Measurements from ENCODE around the gene CHIA. TPM values are rescaled to one million over a fixed set of nuclear protein-coding genes. Genes with fewer than 3 reads are reported as not detected.

CHIA gene
- total and polyA plus RNA-seq, 9 of the 15 experiments (the other 6 are each of a cell fraction or from before 2014, with no cell fraction given): not detected

- TF ChIP-seq TSHZ1 (CRISPR knock-in tag; IDR thresholded peaks at IDR 0.05) (no peak), ZNF589 (CRISPR knock-in tag; IDR thresholded peaks at IDR 0.05; ENCODE audit: low read depth) (no peak)
Measured at GRCh38 chr1:111294390-111294789, 3.7 kb downstream of the CHIA start (continued).

- FAIRE-seq (no peak), ATAC-seq (no peak), DNase-seq (ENCODE audit: extremely low read depth in 1 of 4, low spot score in 3 of 4) (no peak)
- no peak overlapping the region for H3K4me3 ChIP-seq
- intact Hi-C loops (cut with micrococcal nuclease): no loop called here
- H3K27ac ChIP-seq (ENCODE audit: extremely low read depth, low read depth, low read length): no peak overlapping the region
- H4K20me1 ChIP-seq (replicated peaks; ENCODE audit: control insufficient read depth, insufficient read depth, low read length): no peaks in the 10 kb centered on the region
- no peak overlapping the region for H2AFZ ChIP-seq (ENCODE audit: low read depth, low read length)
- 3% methylated on average over 3 of the region's 3 CpGs for WGBS (ENCODE audit: insufficient coverage, low coverage, missing lambda C conversion rate)
- no peaks in the 10 kb centered on the region for H3K4me1 ChIP-seq (replicated peaks in 1 of 2; ENCODE audit: control insufficient read depth in 2 of 2, insufficient read depth in 2 of 2, low read length in 2 of 2)
- POLR2A ChIA-PET: no interaction called here
- H3K9ac ChIP-seq (ENCODE audit: insufficient read depth in 1 of 2, low read depth in 2 of 2, low read length in 2 of 2): no peak overlapping the region
- H3K9me1 ChIP-seq (ENCODE audit: control insufficient read depth, insufficient read depth, low read length): no peaks in the 10 kb centered on the region
- TF ChIP-seq, protein P1, sequence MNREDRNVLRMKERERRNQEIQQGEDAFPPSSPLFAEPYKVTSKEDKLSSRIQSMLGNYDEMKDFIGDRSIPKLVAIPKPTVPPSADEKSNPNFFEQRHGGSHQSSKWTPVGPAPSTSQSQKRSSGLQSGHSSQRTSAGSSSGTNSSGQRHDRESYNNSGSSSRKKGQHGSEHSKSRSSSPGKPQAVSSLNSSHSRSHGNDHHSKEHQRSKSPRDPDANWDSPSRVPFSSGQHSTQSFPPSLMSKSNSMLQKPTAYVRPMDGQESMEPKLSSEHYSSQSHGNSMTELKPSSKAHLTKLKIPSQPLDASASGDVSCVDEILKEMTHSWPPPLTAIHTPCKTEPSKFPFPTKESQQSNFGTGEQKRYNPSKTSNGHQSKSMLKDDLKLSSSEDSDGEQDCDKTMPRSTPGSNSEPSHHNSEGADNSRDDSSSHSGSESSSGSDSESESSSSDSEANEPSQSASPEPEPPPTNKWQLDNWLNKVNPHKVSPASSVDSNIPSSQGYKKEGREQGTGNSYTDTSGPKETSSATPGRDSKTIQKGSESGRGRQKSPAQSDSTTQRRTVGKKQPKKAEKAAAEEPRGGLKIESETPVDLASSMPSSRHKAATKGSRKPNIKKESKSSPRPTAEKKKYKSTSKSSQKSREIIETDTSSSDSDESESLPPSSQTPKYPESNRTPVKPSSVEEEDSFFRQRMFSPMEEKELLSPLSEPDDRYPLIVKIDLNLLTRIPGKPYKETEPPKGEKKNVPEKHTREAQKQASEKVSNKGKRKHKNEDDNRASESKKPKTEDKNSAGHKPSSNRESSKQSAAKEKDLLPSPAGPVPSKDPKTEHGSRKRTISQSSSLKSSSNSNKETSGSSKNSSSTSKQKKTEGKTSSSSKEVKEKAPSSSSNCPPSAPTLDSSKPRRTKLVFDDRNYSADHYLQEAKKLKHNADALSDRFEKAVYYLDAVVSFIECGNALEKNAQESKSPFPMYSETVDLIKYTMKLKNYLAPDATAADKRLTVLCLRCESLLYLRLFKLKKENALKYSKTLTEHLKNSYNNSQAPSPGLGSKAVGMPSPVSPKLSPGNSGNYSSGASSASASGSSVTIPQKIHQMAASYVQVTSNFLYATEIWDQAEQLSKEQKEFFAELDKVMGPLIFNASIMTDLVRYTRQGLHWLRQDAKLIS (CRISPR knock-in tag; IDR thresholded peaks at IDR 0.05): no peak
- no peaks in the 10 kb centered on the region for H3K79me2 ChIP-seq (ENCODE audit: control insufficient read depth, insufficient read depth, low read length)
- BruUV-seq (replicated peaks): no TSS peak
- CTCF ChIA-PET (ENCODE audit: low intra/inter-chr PET ratio): no interaction called here
- H3K9me3 ChIP-seq (replicated peaks; ENCODE audit: control insufficient read depth, insufficient read depth, low read depth, low read length): no peaks in the 10 kb centered on the region
- no peak overlapping the region for H3K4me2 ChIP-seq (ENCODE audit: insufficient read depth, low read length)
- no peaks in the 10 kb centered on the region for H3K27me3 ChIP-seq (ENCODE audit: control insufficient read depth in 2 of 2, insufficient read depth in 2 of 2, low read length in 2 of 2)
- no peaks in the 10 kb centered on the region for H3K36me3 ChIP-seq (ENCODE audit: control insufficient read depth, insufficient read depth, low read length)
- in situ Hi-C loops (cut with MboI): no loop called here
Measured at GRCh38 chr1:111302374-111302773, 11.7 kb downstream of the CHIA start.
